NCI-H146 treated with DMSO at 0.1 percent for 48 hours (cell line): Measurements from ENCODE around the gene BBLN.

Source experiments
- DNase-seq: peaks from one replicate; lab custom pipeline; 2025; ENCODE audit not compliant: unreplicated experiment; lab: John Stamatoyannopoulos, UW

Gene BBLN

GRCh38 chr9:128144239-128145181, 15.6 kb upstream of the BBLN start:
- DNase-seq = no peak

DNA sequence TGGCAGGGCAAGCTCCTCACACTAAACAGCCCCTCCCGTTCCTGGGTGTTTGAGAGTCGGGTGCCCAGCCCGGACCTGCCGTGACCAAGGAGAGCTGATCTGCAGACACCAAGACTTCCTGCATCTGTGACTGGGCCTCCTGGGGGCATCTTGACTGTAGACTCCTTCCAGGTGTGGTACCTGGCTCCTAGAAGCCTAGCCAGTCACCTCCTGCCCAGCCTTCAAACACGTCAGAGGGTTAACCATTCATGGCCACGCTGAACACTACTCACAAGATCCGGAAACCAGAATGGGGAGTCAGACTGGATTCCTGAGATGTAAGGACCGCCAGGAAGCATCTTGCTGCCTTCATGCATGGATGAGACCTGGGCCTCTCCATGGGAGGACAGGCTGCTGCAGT, 14.5 kb upstream of the BBLN start:
- no peak for DNase-seq

DNA sequence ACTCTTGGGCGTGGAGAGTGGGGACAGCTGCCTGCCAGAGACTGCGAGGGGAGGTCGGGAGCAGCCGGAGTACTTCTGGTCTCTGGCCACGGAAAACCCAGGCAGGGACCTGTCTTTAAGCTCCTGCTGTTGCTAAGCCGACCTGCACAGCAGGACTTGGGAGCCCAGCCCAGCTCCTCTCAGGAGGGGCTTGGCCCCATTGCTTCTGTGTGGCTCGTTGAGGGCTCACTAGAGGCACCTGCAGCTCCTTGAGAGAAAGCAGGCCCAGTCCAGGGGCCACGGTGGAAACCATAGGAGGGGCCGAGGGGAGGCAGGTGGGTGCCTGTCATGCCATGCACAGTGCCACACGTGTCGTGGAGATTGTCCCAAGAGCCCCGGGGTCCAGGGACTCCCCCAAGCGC, 14.1 kb upstream of the BBLN start:
- no peak for DNase-seq

GRCh38 chr9:128146591-128147120, 13.4 kb upstream of the BBLN start:
- DNase-seq = no peak

GRCh38 chr9:128148509-128149000, 11.5 kb upstream of the BBLN start:
- no peak for DNase-seq

DNA sequence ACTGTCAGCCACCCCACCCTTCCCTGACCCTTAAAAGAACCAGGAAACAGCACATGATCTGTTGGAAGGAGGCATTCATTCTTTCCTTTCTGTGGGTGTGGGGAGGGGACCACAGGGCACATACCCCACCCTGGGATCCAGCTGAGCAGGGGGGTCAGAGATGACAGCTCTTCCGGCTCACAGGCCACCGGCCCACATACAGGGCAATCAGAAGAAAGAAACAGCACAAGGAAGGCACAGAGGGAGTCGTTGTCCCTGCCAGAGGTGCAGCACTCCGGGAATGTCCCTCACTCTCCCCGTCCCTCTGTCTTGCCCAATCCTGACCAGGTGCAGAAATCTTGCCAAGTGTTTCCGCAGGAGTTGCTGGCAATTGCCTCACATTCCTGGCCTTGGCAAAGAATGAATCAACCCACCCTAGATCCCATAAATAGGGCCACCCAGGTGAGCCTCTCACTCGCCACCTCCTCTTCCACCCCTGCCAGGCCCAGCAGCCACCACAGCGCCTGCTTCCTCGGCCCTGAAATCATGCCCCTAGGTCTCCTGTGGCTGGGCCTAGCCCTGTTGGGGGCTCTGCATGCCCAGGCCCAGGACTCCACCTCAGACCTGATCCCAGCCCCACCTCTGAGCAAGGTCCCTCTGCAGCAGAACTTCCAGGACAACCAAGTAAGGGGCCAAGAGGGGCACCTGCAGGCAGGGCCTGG, 10.9 kb upstream of the BBLN start, which contains the start of gene LCN2:
Gene LCN2, plus strand, starts transcription at position 453 of the 701 bp plus-strand sequence. Its CDS starts 73 bp downstream, at position 526.
- DNase-seq = no peak

DNA sequence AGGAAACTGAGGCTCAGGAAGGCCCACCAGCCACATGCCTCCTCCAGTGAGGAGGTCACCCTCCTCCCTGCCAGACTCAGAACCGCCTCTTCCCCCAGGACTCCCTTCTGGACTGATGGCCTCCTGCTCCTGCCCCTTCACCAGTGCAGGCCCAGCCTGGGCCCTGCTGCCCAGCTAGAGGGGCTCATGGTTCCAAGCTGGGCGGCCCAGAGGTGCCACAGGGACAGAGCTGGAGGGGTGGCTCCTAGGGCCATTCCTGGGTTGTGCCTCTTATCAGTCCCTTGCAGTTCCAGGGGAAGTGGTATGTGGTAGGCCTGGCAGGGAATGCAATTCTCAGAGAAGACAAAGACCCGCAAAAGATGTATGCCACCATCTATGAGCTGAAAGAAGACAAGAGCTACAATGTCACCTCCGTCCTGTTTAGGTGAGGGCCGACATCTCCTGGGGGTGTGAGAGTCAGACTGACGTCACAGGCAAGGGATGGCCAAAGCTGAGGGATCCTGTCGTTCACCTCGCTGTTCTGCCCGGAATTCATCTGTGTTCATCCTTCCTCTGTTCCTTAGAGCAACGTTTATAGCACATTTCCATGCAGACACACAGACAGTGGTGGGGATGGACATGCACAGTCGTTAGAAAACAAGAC, 10.0 kb upstream of the BBLN start:
- DNase-seq = no peak

DNA sequence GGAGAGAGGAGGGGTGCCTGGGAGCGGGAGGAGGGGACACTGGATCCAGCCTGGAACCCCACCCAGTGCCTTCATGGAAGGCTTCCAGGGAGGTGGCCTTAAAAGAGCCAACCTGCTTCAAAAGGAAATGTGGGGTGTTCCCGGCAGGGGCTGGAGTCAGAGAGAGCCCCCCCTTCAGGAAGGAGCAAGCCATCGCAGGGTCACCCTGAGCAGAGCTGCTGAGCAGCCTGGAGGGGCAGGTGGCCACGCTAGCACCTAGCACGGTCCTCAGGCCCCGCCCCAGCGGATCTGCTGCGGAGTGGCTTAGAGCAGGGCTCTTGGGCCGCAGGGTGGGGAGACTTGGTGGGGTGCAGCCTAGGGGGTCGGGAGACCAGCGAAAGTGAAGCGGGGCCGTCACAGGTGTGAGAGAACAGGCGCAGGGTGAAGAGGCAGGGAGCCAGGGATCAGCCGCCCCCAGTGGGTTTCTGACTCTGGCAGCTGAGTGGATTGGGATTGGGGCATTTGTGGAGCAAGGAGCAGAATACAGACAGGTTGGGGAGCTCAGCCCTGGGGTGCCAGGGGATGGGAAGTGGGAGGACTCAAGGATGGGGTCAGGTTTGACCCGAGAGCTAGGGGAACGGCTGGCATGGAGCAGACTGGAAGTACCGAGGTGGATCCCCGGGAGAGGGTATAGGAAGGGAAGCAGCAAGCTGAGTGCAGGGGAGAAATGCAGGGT, 9.3 kb upstream of the BBLN start:
- no peak for DNase-seq

GRCh38 chr9:128151309-128152132, 8.5 kb upstream of the BBLN start:
- DNase-seq = no peak

DNA sequence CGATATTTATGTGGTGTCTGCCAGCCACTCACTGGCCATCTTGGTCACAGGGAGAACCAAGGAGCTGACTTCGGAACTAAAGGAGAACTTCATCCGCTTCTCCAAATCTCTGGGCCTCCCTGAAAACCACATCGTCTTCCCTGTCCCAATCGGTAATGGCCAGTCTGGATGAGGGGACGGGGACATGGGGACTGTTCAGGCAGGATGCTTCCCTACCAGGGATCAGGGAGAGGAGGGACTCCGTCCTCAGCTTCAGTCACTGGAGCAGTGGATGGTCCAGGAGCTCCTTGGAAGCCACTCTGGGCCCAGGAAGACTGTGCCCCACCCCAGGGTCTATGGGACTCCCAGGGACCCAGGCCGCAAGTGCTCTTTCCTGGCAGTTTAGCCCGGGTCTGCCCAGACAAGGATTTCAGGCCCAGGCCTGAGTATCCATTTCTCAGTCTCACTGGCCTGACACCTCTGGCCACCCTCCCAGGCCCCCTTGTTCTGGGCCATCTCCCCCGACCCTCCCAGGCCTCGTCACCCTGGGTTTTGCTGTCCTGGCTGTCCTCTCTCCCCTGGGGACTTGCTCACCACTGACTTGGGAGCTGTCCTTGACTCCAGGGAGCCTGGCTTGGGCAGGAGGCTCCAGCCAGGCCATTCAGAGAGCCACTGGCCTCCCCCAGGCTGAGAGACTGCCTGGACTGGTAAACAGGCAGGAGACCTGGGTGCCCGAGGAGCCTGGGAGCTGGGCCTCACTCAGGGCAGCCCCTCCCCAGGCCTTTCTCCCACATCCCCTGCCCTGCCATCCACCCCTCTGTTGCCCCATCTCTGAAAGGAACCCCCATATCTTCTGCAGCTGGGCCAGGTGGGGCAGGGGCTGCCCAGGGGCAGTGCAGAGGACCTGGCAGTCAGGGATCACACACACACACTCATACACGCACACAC, 7.7 kb upstream of the BBLN start:
- DNase-seq = no peak

- no peak for DNase-seq
Measured at GRCh38 chr9:128153060-128153946, 6.8 kb upstream of the BBLN start.

- no peak for DNase-seq
Measured at GRCh38 chr9:128153947-128154695, 5.9 kb upstream of the BBLN start.

GRCh38 chr9:128155736-128156500, 4.1 kb upstream of the BBLN start:
- DNase-seq = no peak

DNA sequence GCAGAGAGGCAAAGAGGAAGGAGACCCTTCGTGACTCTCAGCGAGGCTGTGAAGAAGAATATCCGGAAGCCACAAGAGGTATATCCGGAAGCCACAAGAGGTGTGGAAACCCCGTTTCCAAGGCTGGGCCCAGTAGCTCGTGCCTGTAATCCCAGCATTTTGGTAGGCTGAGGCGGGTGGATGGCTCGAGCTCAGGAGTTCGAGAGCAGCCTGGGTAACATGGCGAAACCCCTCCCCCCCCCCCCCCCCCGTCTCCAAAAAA, 612 bp upstream of the BBLN start:
- no peak for DNase-seq

DNA sequence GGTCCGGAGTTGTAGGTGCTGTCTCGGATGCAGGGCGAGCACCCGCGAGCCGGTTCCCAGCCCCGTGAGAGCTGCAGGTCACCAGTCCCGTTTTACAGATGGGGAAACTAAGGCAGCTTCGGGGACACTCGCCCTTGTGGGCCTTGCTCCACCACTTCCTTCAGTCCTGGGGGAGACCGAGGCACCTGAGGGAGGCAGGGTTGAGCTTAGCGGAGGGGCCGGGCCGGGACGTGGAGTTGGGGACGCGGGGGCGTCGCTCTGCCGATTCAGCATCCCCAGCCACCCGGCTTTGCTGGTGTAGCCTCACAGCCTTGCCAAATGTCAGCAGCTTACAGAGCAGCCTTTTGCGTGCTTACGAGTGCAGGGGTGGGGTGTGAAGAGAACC, 530 bp downstream of the BBLN start:
- DNase-seq = no peak

DNA sequence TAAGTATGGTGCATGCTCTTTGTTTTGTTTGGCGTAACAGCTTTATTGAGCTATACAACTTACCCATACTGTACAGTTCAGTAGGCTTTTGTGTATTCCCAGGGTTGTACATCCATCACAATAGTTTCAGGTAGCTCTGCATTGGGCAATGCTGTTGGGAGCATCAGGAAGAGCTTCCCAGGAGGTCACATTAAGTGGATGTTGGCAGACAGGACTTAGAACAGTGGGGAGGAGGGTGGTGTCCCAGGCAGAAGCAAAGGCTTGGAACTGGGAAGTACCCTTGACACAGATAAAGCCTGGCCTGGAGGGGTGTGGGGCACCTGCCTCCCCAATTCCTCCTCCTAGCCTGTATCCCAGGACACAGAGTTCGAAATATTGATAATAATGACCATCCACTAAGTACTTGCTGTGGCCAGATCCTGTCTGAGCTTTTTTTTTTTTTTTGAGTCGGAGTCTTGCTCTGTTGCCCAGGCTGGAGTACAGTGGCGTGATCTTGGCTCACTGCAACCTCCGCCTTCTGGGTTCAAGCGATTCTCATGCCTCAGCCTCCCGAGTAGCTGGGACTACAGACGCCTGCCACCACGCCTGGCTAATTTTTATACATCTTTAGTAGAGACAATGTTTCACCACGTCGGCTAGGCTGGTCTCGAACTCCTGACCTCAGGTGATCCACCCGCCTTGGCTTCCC, 1.3 kb downstream of the BBLN start:
- DNase-seq = no peak
